VCaP (cell line): ENCODE measurements around the gene EPYC.
"Not testable (repeated sequence)": the region's sequence is repeated elsewhere in the genome, so short reads cannot be mapped to it uniquely, and the experiment has no call there.

Experiments used
- H3K27ac ChIP-seq: fragments of 450-650 bp; 2 replicates; pipeline ENCODE4 v1.5.1; 2017
- CTCF ChIP-seq: fragments of 450-650 bp; conservative IDR thresholded peaks from 2 replicates; pipeline ENCODE4 v1.5.1; 2017; ENCODE audit warnings: mild to moderate bottlenecking, moderate library complexity

EPYC gene

DNA sequence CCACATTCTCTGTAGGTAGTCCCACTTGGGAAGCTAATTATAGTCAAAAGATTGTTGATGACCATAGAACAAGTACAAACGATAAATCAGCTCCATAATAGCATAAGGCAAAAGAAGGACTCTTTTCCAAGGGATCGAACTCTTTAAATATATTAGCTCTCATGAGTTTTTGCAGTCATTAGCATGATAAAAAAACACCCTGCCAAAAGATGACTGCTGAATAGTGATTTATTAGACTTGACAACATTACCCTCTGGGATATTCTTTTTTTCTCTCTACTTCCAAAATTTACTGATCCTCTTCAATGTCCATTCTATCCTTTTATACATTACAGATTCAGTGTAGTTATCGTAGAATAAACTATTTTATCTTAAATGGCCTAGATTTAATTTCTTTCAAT, 14.2 kb downstream of the EPYC start:
- no peak overlapping the region for H3K27ac ChIP-seq
- TF ChIP-seq CTCF, result no peak

GRCh38 chr12:90989686-90990111, 15.1 kb downstream of the EPYC start:
- H3K27ac ChIP-seq, result no peak overlapping the region
- TF ChIP-seq CTCF, result no peak

- no peak for TF ChIP-seq CTCF
- no peak overlapping the region for H3K27ac ChIP-seq
These were observed 17.3 kb downstream of the EPYC start for GRCh38 chr12:90987520-90987919.

GRCh38 chr12:90987101-90987500, 17.7 kb downstream of the EPYC start:
- TF ChIP-seq CTCF, result no peak
- no peak overlapping the region for H3K27ac ChIP-seq

DNA sequence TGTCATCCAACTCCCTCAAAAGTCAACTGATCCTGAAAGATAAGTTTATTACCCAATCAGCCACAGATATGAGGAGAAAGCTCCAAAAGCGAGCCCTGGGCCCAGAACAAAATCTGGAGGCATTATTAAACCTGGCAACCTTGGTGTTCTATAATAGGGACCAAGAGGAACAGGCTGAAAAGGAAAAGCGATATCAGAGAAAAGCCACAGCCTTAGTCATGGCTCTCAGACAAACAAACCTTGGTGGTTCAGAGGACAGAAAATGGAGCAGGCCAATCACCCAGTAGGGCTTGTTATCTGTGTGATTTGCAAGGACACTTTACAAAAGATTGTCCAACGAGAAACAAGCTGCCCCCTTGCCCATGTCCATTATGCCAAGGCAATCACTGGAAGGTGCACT, 19.4 kb downstream of the EPYC start:
- not testable (repeated sequence) for H3K27ac ChIP-seq

DNA sequence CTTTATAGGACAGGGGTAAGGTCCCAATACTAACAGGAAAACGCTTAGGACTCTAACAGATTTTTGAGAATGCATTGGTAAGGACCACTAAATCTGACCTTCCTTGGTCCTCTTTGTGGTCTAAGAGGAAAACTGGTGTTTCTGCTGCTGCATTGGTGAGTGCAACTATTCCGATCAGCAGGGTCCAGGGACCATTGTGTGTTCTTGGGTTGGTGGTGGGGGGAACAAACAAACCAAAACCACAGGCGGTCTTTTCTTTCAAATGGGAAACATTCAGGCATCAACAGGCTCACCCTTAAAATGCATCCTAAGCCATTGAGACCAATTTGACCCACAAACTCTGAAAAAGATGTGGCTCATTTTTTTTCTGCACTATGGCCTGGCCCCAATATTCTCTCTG, 20.7 kb downstream of the EPYC start:
- TF ChIP-seq CTCF, result no peak
- H3K27ac ChIP-seq, result no peak overlapping the region

- H3K27ac ChIP-seq, result no peak overlapping the region
- no peak for TF ChIP-seq CTCF
These were observed 22.6 kb downstream of the EPYC start for GRCh38 chr12:90982170-90982569.

GRCh38 chr12:90979951-90980350, 24.8 kb downstream of the EPYC start:
- TF ChIP-seq CTCF, result no peak
- H3K27ac ChIP-seq, result no peak overlapping the region
